MM.1S (cell line): ENCODE results near the gene CTDSP2.

Source experiments
- DNase-seq: peaks from one replicate; pipeline ENCODE4 v3.0.0-alpha.2; 2015
- H2AFZ ChIP-seq: fragments of 300-600 bp; sonication (generic); 2 replicates; pipeline ENCODE4 v1.6.0; 2016; ENCODE audit warnings: antibody characterized with exemption, low read length
- H3F3A ChIP-seq: fragments of 300-600 bp; sonication (generic); 2 replicates; pipeline ENCODE4 v1.6.1; 2016; ENCODE audit warnings: mild to moderate bottlenecking, antibody characterized with exemption, low read length, moderate library complexity, mixed read lengths; ENCODE audit not compliant: insufficient read depth
- H3K27ac ChIP-seq: fragments of 300-600 bp; sonication (generic); 2 replicates; pipeline ENCODE4 v1.5.1; 2016; ENCODE audit warnings: mild to moderate bottlenecking, low read length
- H3K27me3 ChIP-seq: fragments of 300-600 bp; sonication (generic); replicated peaks from 2 replicates; pipeline ENCODE4 v1.6.0; 2016; ENCODE audit warnings: low read length; ENCODE audit not compliant: insufficient read depth
- H3K36me3 ChIP-seq: fragments of 300-600 bp; sonication (generic); replicated peaks from 2 replicates; pipeline ENCODE4 v1.6.1; 2016; ENCODE audit warnings: mild to moderate bottlenecking, low read length, mixed read lengths; ENCODE audit not compliant: insufficient read depth
- H3K4me1 ChIP-seq: fragments of 300-600 bp; sonication (generic); 2 replicates; pipeline ENCODE4 v1.6.1; 2016; ENCODE audit warnings: low read length, mixed read lengths
- H3K4me2 ChIP-seq: fragments of 300-600 bp; sonication (generic); 2 replicates; pipeline ENCODE4 v1.6.0; 2016; ENCODE audit warnings: low read depth, low read length
- H3K4me3 ChIP-seq: fragments of 300-600 bp; sonication (generic); 2 replicates; pipeline ENCODE4 v1.5.1; 2016; ENCODE audit warnings: low read length, mixed read lengths
- H3K79me2 ChIP-seq: fragments of 300-600 bp; sonication (generic); 2 replicates; pipeline ENCODE4 v1.6.1; 2016; ENCODE audit warnings: mixed run types, low read length, mixed read lengths
- H3K9ac ChIP-seq: fragments of 300-600 bp; sonication (generic); 2 replicates; pipeline ENCODE4 v1.6.1; 2016; ENCODE audit warnings: low read length, mixed read lengths
- H3K9me2 ChIP-seq: fragments of 300-600 bp; sonication (generic); replicated peaks from 2 replicates; pipeline ENCODE4 v1.6.1; 2016; ENCODE audit warnings: mild to moderate bottlenecking, low read length, mixed read lengths; ENCODE audit not compliant: insufficient read depth
- H3K9me3 ChIP-seq: fragments of 300-600 bp; sonication (generic); replicated peaks from 2 replicates; pipeline ENCODE4 v1.6.1; 2016; ENCODE audit warnings: mild to moderate bottlenecking, low read length, mixed read lengths; ENCODE audit not compliant: insufficient read depth
- H4K20me1 ChIP-seq: fragments of 300-600 bp; sonication (generic); 2 replicates; pipeline ENCODE4 v1.6.1; 2016; ENCODE audit warnings: mild to moderate bottlenecking, low read length, moderate library complexity, mixed read lengths; ENCODE audit not compliant: insufficient read depth
- EZH2 ChIP-seq: fragments of 300-600 bp; sonication (generic); optimal IDR thresholded peaks from 2 replicates; pipeline ENCODE3; 2017; ENCODE audit warnings: low read depth, mild to moderate bottlenecking, antibody characterized with exemption, low read length, mixed read lengths
- EZH2phosphoT487 ChIP-seq: fragments of 300-600 bp; sonication (generic); IDR thresholded peaks from 2 replicates; pipeline ENCODE4 v1.6.1; 2018; ENCODE audit warnings: antibody characterized with exemption, low read length
- TF ChIP-seq, protein P1 (sequence below): fragments of 300-600 bp; sonication (generic); IDR thresholded peaks from 2 replicates; pipeline ENCODE4 v1.5.1; 2016; ENCODE audit warnings: antibody characterized with exemption, low read length, mixed read lengths

The CTDSP2 gene

DNA sequence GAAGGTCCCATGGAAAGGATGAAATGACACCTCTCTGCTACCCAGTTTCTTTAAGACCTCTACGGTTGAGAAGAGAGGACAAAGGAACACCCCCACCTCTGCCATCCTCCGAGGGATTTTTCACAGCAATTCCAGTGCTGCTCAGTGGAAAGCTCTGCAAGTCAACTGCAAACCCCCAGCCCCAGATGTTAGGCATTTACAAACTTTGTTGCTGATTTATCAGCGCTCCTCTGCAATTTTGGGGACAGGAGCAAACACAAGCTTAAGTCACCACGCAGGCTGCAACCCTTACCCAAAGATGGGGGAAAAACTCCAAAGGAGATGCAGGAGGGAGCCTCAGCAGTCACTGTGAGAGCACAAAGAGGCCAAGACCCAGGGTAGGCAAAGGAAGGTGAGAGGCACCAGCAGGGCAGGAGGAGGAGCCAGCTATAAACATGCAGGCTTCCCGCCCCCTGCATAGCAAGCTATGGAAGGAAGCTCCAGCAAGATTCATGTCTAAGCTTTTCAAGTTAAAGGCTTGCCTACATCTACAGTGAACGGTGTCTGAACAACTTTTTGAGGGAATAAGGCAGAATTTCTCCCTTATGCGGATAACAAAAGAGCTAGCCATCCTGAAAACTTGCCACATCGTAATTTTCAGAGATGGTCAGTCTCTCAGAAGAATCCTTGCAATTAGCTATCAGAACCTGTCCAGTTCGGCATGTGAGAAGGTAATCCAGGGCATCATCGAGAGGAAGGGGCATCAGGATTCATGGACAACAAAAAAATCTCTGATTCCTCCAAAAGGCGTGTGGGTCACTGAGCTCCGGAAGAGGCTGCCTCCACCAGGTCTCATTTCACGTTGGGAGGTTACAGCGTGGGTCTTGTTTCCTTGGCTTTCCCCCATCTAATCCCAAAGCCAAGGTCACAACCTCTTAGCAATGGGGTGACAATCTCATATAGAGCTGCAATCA is 3.9 kb downstream of the CTDSP2 start:
- peaks cover 67% of the 10 kb centered on the region for H3K4me1 ChIP-seq
- peaks cover 90% of the 10 kb centered on the region for H3K79me2 ChIP-seq
- H3K4me3 ChIP-seq: no peak overlapping the region
- H3K27ac ChIP-seq: no peak overlapping the region
- TF ChIP-seq EZH2 (no peak), EZH2phosphoT487 (no peak)
- TF ChIP-seq, protein P1, sequence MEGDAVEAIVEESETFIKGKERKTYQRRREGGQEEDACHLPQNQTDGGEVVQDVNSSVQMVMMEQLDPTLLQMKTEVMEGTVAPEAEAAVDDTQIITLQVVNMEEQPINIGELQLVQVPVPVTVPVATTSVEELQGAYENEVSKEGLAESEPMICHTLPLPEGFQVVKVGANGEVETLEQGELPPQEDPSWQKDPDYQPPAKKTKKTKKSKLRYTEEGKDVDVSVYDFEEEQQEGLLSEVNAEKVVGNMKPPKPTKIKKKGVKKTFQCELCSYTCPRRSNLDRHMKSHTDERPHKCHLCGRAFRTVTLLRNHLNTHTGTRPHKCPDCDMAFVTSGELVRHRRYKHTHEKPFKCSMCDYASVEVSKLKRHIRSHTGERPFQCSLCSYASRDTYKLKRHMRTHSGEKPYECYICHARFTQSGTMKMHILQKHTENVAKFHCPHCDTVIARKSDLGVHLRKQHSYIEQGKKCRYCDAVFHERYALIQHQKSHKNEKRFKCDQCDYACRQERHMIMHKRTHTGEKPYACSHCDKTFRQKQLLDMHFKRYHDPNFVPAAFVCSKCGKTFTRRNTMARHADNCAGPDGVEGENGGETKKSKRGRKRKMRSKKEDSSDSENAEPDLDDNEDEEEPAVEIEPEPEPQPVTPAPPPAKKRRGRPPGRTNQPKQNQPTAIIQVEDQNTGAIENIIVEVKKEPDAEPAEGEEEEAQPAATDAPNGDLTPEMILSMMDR: no peak
- H2AFZ ChIP-seq: no peak overlapping the region
- H3K9me2 ChIP-seq: no peaks in the 10 kb centered on the region
- no peaks in the 10 kb centered on the region for H3K9me3 ChIP-seq
- H3K36me3 ChIP-seq: no peaks in the 10 kb centered on the region
- peaks cover 41% of the 10 kb centered on the region for H3F3A ChIP-seq
- H3K9ac ChIP-seq: no peak overlapping the region
- no peaks in the 10 kb centered on the region for H3K27me3 ChIP-seq
- H4K20me1 ChIP-seq: peaks cover 51% of the 10 kb centered on the region
- peak overlapping the region; percentile 25 for H3K4me2 ChIP-seq
- no peak for DNase-seq

DNA sequence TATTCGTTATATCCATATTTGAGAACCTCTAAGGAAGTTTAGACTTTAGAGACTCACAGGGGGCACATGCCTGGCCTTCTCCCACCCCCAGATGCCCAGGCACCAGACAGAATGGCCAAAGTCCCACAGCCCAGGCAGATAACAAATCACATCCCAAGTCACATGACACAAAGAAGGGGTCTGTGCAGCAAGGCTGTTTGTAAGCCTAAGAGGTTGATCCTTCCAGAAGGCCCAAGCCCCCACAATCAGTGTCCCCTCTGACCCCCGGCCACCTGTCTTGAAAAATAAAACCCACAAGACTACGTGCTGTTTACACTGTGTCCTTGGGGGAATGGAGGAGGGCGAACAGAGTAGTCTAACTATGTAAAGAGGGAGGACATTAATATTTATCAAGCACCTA is 5.1 kb downstream of the CTDSP2 start:
- no peak for DNase-seq
- Histone ChIP-seq H3K79me2 (peaks cover 100% of the 10 kb centered on the region), H3K9me3 (no peaks in the 10 kb centered on the region), H3K4me1 (peaks cover 73% of the 10 kb centered on the region), H2AFZ (no peak overlapping the region), H3K4me3 (no peak overlapping the region), H3K4me2 (no peak overlapping the region), H3F3A (peaks cover 51% of the 10 kb centered on the region), H3K27ac (no peak overlapping the region), H4K20me1 (peaks cover 51% of the 10 kb centered on the region), H3K9ac (no peak overlapping the region), H3K27me3 (no peaks in the 10 kb centered on the region), H3K9me2 (no peaks in the 10 kb centered on the region), H3K36me3 (no peaks in the 10 kb centered on the region)
- TF ChIP-seq EZH2: no peak
- TF ChIP-seq EZH2phosphoT487: no peak
- TF ChIP-seq, protein P1: no peak

GRCh38 chr12:57840726-57841125 is 5.8 kb downstream of the CTDSP2 start:
- Histone ChIP-seq H3K27me3 (no peaks in the 10 kb centered on the region), H3F3A (peaks cover 53% of the 10 kb centered on the region), H3K36me3 (no peaks in the 10 kb centered on the region), H3K9ac (no peak overlapping the region), H3K9me2 (no peaks in the 10 kb centered on the region), H3K4me2 (peak overlapping the region; percentile 34; the same call in 1 of the 2 replicates), H3K9me3 (no peaks in the 10 kb centered on the region), H4K20me1 (peaks cover 51% of the 10 kb centered on the region), H3K4me3 (no peak overlapping the region), H3K79me2 (peaks cover 100% of the 10 kb centered on the region), H3K27ac (no peak overlapping the region), H2AFZ (no peak overlapping the region), H3K4me1 (peaks cover 80% of the 10 kb centered on the region)
- TF ChIP-seq EZH2: no peak
- no peak for TF ChIP-seq EZH2phosphoT487
- TF ChIP-seq, protein P1: no peak
- DNase-seq: no peak
